GM19351 (cell line): Measurements from ENCODE around the gene DLGAP1.
"Not testable (repeated sequence)": the region's sequence is repeated elsewhere in the genome, so short reads cannot be mapped to it uniquely, and the experiment has no call there.

Experiments
- ATAC-seq: cut with Tn5 transposase; IDR thresholded peaks from one replicate; pipeline ENCODE4 v1.9.1; 2021; ENCODE audit warnings: mild to moderate bottlenecking, moderate library complexity; ENCODE audit not compliant: unreplicated experiment

DLGAP1 gene

GRCh38 chr18:3619746-3620145 lies 835.4 kb downstream of the DLGAP1 start:
- no peak for ATAC-seq

- no peak for ATAC-seq
Observed at GRCh38 chr18:3619222-3619621, 835.9 kb downstream of the DLGAP1 start.

GRCh38 chr18:3616744-3617143 lies 838.4 kb downstream of the DLGAP1 start:
- no peak for ATAC-seq

- no peak for ATAC-seq
Observed at GRCh38 chr18:3616142-3616541, 839.0 kb downstream of the DLGAP1 start.

GRCh38 chr18:3615374-3615985 lies 839.6 kb downstream of the DLGAP1 start:
- no peak for ATAC-seq

GRCh38 chr18:3612315-3612714 lies 842.8 kb downstream of the DLGAP1 start:
- no peak for ATAC-seq

GRCh38 chr18:3611313-3612090 lies 843.6 kb downstream of the DLGAP1 start:
- no peak for ATAC-seq

- ATAC-seq: no peak
Observed at GRCh38 chr18:3610813-3611212, 844.3 kb downstream of the DLGAP1 start.

GRCh38 chr18:3610188-3610708 lies 844.9 kb downstream of the DLGAP1 start:
- no peak for ATAC-seq

GRCh38 chr18:3608488-3608887 lies 846.6 kb downstream of the DLGAP1 start:
- no peak for ATAC-seq

GRCh38 chr18:3608099-3608453 lies 847.0 kb downstream of the DLGAP1 start:
- not testable (repeated sequence) for ATAC-seq

- ATAC-seq: no peak
Observed at GRCh38 chr18:3607309-3608098, 847.6 kb downstream of the DLGAP1 start.

- not testable (repeated sequence) for ATAC-seq
Observed at GRCh38 chr18:3606863-3607262, 848.2 kb downstream of the DLGAP1 start.

- ATAC-seq: no peak
Observed at GRCh38 chr18:3605954-3606443, 849.1 kb downstream of the DLGAP1 start.

GRCh38 chr18:3605486-3605952 lies 849.6 kb downstream of the DLGAP1 start:
- no peak for ATAC-seq

GRCh38 chr18:3604498-3605408 lies 850.4 kb downstream of the DLGAP1 start:
- peak; percentile 90 for ATAC-seq

GRCh38 chr18:3604235-3604497 lies 850.9 kb downstream of the DLGAP1 start:
- no peak for ATAC-seq

GRCh38 chr18:3603421-3604234 lies 851.5 kb downstream of the DLGAP1 start:
- ATAC-seq: no peak

- not testable (repeated sequence) for ATAC-seq
Observed at GRCh38 chr18:3601106-3601755, 853.9 kb downstream of the DLGAP1 start.
